Measurements from ENCODE around the gene CBARP.

DNA sequence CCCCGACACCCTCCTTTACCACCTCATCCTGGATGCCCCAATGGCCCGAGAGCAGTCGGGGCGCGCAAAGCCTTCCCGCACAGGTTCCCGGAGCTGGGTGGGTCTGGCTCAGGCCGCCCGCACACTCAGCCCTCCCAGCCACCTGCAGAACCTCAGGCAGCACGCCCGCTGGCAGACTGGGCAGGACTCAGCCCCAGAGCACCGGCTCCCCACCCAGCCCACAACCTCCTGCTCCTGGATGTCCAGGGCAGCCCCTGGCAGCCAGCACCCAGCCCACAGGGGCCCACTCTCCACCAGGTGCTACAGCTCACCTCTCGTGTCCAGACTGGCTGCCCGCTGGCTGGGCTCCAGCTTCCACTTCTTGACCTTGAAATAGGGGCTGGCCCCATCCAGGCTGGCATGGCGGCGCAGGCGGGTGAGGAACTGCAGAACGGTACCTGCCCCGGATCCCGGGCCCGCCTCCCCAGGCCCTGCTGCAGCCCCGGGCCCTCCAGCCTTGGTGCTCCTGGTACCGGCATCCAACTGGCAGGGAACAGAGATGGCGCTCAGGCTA lies 4.6 kb downstream of the CBARP start:
- no peak for TF ChIP-seq POLR2A (IDR thresholded peaks at IDR 0.05; ENCODE audit: low read depth, low read length)
- TF ChIP-seq POLR2AphosphoS5 (IDR thresholded peaks at IDR 0.05; ENCODE audit: insufficient read depth, low read depth, low read length) = no peak
